Measurements from ENCODE around the gene KRTAP2-3. TPM values are rescaled to one million over a fixed set of nuclear protein-coding genes. Genes with fewer than 3 reads are reported as not detected.
"Not testable (repeated sequence)": the region's sequence is repeated elsewhere in the genome, so short reads cannot be mapped to it uniquely, and the experiment has no call there.

Gene KRTAP2-3
- not detected in 2 replicates for total RNA-seq (2014; rRNA removed; shearing (Covaris generic))

GRCh38 chr17:41060052-41060604 is at the start of gene KRTAP2-3:
TSS of gene KRTAP2-3 (minus strand) at chr17:41060114. CDS start at chr17:41060050, 64 bp downstream.
- DNase-seq (ENCODE audit: low read depth), result peak; percentile 92

- not testable (repeated sequence) for DNase-seq (ENCODE audit: low read depth)
Measured at GRCh38 chr17:41108728-41109386, 48.9 kb upstream of the KRTAP2-3 start.

GRCh38 chr17:41107941-41108450 is 48.1 kb upstream of the KRTAP2-3 start:
- no peak for DNase-seq (ENCODE audit: low read depth)

GRCh38 chr17:41105347-41105746 is 45.4 kb upstream of the KRTAP2-3 start, which contains the start of gene KRTAP4-9:
TSS of gene KRTAP4-9 (plus strand) at chr17:41105389. CDS start at chr17:41105389, 0 bp downstream.
- DNase-seq (ENCODE audit: low read depth), result not testable (repeated sequence)

GRCh38 chr17:41104386-41105038 is 44.6 kb upstream of the KRTAP2-3 start:
- DNase-seq (ENCODE audit: low read depth), result not testable (repeated sequence)

- DNase-seq (ENCODE audit: low read depth), result no peak
Measured at GRCh38 chr17:41103896-41104295, 44.0 kb upstream of the KRTAP2-3 start.

GRCh38 chr17:41101586-41102259 is 41.8 kb upstream of the KRTAP2-3 start, which contains the start of gene KRTAP4-16:
TSS of gene KRTAP4-16 (minus strand) at chr17:41102209. CDS start at chr17:41102209, 0 bp downstream.
- no peak for DNase-seq (ENCODE audit: low read depth)

- DNase-seq (ENCODE audit: low read depth), result peak; percentile 80
Measured at GRCh38 chr17:41099682-41100480, 40.0 kb upstream of the KRTAP2-3 start.

GRCh38 chr17:41098481-41098880 is 38.6 kb upstream of the KRTAP2-3 start:
- no peak for DNase-seq (ENCODE audit: low read depth)

- no peak for DNase-seq (ENCODE audit: low read depth)
Measured at GRCh38 chr17:41098042-41098441, 38.1 kb upstream of the KRTAP2-3 start, which contains the start of gene KRTAP4-8. TSS of gene KRTAP4-8 (minus strand) at chr17:41098142. CDS start at chr17:41098084, 58 bp downstream.

GRCh38 chr17:41096055-41096454 is 36.1 kb upstream of the KRTAP2-3 start:
- no peak for DNase-seq (ENCODE audit: low read depth)

GRCh38 chr17:41088760-41089352 is 28.9 kb upstream of the KRTAP2-3 start:
- DNase-seq (ENCODE audit: low read depth), result not testable (repeated sequence)

- not testable (repeated sequence) for DNase-seq (ENCODE audit: low read depth)
Measured at GRCh38 chr17:41084100-41084856, 24.4 kb upstream of the KRTAP2-3 start, which contains the start of gene KRTAP4-7. TSS of gene KRTAP4-7 (plus strand) at chr17:41084150. CDS start at chr17:41084207, 57 bp downstream.

- peak; percentile 42 for DNase-seq (ENCODE audit: low read depth)
Measured at GRCh38 chr17:41083427-41083826, 23.5 kb upstream of the KRTAP2-3 start.

- peak; percentile 49 for DNase-seq (ENCODE audit: low read depth)
Measured at GRCh38 chr17:41082626-41083025, 22.7 kb upstream of the KRTAP2-3 start.

- DNase-seq (ENCODE audit: low read depth), result no peak
Measured at GRCh38 chr17:41076788-41077187, 16.9 kb upstream of the KRTAP2-3 start.

- no peak for DNase-seq (ENCODE audit: low read depth)
Measured at GRCh38 chr17:41073676-41074075, 13.8 kb upstream of the KRTAP2-3 start.

- DNase-seq (ENCODE audit: low read depth), result no peak
Measured at GRCh38 chr17:41071606-41072360, 11.9 kb upstream of the KRTAP2-3 start.

GRCh38 chr17:41069031-41069430 is 9.1 kb upstream of the KRTAP2-3 start:
- no peak for DNase-seq (ENCODE audit: low read depth)
